HG03558 (cell line): ENCODE measurements around the gene LDLRAD4.
"Not testable (repeated sequence)": the region's sequence is repeated elsewhere in the genome, so short reads cannot be mapped to it uniquely, and the experiment has no call there.

Experiments used
- ATAC-seq: cut with Tn5 transposase; IDR thresholded peaks from one replicate; pipeline ENCODE4 v1.9.1; 2021; ENCODE audit warnings: moderate number of reproducible peaks; ENCODE audit not compliant: unreplicated experiment; ENCODE audit errors: extremely low read depth

LDLRAD4 gene

GRCh38 chr18:13471198-13471845 lies 252.8 kb downstream of the LDLRAD4 start:
- no peak for ATAC-seq

DNA sequence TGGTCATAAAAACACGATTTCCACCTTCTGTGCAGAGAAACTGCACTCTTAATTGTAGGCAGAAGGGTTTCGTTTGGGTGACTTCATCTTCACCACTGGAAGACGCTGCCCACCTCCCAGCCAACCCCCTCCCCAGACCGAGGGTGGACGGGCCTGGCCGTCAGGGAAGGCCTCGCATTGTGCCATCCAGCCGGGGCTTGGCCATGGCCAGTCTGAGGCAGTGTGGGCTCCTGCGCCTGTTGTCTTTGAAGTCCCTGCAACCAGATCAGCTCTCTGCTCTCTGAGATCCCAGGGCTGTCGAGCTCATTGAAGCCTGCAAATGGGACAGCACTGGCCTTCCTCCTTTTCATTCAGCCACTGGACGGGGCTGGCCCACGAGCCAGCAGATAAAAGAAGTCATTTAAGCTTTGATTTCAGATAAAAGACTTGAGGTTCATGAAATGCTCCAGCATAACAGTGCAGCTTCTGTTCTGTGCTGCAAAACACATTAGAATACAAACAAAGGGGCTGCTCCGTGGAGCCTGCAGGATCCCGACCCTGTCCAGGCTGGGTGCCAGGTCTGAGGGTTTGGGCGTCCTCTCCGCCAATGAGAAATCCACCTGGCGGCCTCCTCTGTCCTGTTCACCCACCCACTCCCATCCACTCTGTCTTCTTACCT lies 253.5 kb downstream of the LDLRAD4 start:
- ATAC-seq: no peak

DNA sequence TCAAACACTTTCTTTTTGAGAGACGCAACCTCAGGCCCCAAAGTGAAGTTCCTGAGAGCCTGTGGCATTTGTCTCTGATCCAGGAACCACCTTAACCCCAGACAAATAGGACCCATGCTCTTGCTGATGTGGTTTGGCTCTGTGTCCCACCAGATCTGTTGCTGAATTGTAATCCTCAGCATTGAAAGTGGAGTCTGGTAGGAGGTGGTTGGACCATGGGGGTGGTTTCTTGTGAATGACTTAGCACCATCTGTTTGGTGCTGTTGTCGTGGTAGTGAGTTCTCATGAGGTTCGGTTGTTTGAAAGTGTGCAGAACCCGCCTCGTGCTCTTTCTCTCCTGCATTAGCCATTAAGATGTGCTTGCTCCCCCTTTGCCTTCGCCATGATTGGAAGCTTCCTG lies 255.2 kb downstream of the LDLRAD4 start:
- ATAC-seq: no peak

- ATAC-seq: no peak
Measured at GRCh38 chr18:13474336-13474735, 255.8 kb downstream of the LDLRAD4 start.

GRCh38 chr18:13474907-13475545 lies 256.5 kb downstream of the LDLRAD4 start:
- no peak for ATAC-seq

DNA sequence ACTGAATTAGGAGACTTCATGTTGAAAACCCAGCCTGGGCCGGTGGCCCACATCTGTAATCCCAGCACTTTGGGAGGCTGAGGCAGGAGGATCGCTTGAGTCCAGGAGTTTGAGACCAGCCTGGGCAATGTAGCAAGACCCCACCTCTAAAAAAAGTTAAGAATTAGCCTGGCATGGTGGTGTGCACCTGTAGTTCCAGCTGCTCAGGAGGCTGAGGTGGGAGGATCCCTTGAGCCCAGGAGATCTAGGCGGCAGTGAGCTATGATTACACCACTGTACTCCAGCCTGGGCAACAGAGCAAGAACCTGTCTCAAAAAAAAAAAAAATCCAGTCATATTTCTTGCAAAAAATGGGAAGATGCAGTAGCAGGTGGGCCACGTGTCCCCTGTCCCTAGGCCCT lies 257.8 kb downstream of the LDLRAD4 start:
- ATAC-seq: not testable (repeated sequence)

DNA sequence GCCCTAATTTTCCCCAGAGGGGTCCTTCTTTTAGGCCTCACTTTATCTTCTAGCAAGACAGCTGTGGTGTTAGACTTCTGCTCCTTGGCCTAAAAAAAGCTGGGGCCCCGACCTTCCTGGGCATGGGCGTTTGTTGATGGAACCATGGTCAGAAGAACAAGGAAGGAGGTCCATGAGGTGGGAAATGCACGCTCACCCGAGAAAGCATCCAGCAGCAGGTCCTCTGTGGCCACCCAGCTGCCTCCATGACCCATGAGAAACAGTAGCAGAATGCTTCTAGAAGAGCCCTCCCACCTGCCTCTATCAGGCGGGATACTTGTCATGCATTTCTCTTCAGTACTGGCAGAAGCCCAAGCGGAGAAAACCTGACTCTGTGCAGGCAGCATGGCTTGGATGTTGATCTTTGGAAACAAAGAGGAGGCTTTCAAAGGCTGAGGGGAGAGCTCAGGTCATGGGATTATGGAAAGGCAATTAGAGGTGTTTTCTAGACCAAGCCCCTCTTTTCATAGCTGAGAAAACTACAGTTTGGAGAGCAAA lies 258.7 kb downstream of the LDLRAD4 start:
- no peak for ATAC-seq

DNA sequence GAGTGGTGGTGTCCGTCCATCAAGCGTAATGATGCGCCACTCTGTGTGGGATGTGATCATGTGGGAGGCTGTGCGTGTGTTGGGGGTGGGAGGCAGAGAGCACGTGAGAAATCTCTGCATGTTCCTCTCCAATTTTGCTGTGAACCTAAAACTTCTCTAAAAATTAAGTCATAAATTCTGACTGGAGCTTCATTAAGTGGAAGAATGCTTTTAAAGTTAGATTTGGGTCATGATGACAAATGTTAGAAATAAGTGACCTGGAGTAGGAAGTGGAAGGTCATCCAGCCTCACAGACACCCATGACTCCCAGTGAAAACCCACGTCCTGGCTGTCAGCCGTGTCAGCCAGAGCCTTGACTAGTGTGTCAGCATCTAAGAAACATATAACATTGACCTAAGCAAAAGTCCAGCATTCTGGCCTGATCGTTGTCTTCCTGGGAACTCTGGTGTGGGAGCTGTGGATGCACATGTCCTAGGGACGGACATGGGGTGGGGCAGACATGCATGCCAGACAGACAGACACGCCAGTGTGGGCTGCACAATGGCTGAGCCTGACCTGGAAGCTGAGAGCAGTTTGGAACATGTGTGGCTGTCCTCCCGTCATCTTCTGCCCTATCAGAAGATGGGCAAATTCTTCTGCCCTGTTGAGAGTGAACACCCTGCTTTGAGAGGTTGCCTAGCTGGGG lies 262.2 kb downstream of the LDLRAD4 start:
- ATAC-seq: no peak

- ATAC-seq: no peak
Measured at GRCh38 chr18:13481331-13481730, 262.8 kb downstream of the LDLRAD4 start.

DNA sequence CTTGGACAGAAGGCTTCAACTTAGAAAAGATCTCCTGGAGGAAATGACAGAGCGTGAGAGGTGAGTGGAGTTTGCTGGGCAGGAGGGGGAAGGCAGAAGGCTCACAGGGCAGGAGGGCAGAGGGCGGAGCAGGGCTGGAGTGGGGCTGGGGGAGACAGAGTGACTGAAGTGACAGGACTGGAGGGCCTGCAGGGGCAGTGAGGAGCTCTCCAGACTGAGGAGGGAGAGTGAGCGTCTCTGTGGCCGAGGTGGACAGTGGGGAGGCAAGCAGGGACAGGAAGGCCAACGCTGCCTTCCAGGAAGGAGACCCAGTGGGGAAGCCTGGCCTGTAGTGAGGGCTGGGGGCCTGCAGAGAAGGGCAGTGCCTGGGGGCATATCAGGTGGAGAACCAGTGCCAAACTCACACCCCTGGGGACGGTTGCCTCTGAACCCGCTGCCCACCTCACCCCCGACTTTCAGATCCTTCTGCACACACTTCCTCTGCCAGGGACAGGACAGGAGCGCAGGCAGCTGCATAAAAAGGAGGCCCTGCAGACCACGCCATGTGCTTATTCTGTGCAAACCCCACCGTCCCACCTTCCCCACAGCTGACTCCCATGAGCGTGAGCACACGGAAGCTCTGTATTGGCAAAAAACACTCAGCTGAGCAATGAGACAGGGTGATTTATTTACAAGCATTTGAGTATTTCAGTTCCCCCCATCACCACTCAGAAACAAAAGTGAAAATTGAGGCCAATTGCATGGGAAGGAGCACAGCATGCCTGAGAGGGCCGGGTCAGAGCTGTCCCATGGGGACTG lies 263.5 kb downstream of the LDLRAD4 start:
- ATAC-seq: peak; percentile 81

DNA sequence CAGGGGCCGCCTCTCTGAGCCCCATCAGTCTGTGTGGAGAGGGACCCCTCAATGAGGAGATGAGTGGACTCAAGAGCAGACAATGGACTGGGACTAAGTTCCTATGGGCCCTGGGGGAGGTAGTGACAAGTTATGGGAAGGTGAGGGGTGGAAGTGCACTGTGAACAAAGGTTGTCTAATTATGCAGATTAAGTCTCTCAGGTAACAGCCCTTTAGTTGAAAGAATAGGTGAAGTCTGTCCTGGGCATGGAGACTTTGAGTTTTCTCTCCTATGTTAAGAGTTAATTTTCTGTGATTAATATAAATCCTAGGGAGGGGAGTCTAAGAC lies 264.0 kb downstream of the LDLRAD4 start:
- no peak for ATAC-seq

DNA sequence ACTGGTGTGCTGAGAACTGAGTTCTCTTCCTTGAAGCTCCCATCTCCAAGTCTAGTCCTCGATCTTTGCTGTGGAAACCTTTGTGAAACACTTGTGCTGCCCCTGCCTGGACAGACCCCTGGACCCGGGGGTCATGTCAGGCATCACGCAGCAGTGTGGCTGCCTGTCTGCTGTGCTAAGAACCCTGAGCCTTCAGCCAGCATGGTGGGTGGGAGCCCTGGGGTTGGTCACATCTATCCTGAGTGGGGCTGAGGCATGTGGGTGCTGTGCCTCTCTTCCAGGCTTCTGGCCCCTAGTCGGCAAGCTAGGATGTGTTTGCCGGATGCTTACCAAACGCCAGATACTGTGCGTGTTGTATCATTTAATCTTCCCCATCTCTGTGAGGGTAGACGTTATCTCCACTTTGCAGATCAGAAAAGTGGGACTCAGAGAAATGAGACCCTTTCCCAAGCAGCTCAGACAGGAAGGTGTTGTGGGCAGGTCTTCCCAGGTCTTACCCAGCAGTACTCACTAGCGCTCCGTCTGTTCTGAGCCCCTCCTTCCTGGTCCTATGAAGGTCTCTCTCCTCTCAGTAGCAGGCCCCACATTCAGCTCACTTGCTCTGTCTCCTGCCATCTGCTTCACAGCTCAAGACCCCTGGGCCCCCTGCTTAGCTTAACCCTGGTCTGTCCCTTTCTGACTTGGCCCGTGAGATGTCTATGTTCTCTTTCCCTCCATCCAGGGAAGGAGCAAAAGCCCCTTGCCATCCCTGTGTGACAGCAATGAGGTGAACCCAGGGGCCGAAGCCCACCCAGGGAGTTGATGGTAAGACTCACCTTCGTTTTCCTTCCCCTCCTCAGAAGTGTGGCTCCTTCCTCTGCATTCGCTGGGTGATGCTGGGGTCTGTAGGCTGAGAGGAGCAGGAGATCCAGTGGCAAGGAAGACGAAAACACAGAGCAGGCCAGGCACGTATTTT lies 265.0 kb downstream of the LDLRAD4 start:
- no peak for ATAC-seq

DNA sequence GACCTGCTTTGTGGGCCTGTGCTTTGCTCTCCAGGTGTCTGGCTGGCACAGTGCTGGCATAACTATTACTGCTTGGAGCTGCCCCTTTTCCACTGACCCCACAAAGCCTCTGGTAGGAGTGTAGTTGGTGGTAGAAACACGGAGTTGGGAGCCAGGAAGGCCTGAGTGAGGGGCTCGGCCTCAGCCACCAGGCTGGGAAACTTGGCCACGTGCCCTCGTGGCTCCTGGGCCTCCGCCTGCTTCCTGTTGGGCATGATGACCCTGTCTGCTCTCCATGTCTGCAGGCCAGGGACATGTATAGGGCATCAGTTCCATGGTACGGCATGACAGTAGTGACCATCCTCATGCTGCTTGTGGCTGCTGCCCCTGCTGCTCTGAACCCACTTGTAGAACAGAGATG lies 266.6 kb downstream of the LDLRAD4 start:
- no peak for ATAC-seq

DNA sequence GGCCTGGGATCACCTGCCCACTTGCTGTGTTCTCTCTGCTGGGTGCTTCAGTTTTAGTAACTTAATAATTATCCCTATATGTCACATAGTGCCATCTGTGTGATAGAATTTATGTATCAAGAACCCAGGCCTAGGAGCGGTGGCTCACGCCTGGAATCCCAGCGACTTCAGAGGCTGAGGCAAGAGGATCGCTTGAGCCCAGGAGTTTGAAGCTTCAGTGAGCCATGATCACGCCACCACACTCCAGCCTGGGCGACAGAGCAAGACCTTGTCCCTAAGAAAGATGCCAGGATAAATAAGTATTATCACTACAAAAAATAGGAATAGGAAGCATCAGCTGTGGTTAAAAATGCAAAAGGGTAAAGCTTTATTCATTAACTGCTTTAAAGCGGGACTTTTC lies 267.0 kb downstream of the LDLRAD4 start:
- no peak for ATAC-seq

- ATAC-seq: no peak
Measured at GRCh38 chr18:13486284-13486683, 267.7 kb downstream of the LDLRAD4 start.

DNA sequence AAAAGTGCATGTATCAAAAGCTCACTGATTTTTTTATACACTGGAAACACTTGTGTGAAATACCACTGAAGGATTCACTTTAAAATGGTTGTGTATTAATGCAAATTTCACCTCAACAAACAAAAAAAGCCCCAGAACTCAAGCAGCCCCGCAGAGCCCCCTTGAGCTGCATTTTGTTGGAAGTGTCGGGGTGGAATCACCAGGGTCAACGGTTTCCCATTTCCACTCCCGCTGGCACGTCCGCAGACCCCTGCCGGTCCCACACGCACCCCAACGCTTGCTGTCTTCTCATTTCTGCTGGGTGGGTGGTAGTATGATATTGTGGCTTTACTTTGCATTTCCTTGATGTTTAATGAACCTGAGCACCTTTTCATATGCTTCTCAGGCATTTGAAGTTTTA lies 268.1 kb downstream of the LDLRAD4 start:
- ATAC-seq: no peak

GRCh38 chr18:13487237-13487636 lies 268.7 kb downstream of the LDLRAD4 start:
- no peak for ATAC-seq

DNA sequence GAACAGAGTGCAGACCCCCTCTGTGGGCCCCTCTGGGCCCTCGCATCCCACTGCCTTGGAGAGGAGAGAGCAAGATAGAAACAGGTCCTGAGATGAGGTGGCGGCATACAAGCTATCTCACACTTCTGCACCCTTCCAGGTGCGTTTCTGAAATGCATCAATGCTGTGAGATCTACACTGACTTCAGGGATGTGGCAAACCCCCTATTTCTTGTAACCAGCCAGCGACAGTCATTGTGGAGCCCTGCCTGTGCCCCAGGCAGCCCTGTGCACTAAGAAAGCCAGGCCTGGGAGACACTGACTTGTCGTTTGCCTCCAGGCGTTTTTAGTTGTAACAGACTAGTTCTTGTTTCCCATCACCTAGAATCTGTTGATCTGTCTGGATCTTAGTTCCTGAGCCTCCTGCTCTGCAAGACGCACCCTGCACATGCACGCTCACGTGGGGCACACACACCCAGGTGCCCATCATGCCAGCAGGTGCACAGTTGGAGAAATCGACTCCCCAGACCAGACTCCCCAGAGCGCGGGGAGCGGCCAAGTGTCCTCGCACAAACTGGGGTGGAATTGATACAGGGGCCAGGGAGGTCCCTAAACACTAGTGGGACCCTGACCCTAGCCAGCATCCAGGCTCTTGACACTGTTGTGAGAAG lies 269.8 kb downstream of the LDLRAD4 start:
- no peak for ATAC-seq

DNA sequence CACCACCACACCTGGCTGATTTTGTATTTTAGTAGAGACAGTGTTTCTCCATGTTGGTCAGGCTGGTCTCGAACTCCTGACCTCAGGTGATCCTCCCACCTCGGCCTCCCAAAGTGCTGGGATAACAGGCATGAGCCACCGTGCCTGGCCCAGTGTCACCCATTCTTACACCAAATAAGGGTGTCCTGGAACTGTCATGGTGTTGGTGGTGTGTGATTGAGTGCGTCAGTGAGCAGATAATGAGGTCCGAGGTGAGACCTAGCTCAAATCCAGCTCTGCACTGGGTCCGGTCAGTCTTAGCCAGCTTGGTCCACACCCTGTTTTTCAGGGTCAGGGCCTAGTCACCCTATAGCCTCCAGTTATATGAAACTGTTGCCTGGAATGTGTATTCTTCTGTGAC lies 270.7 kb downstream of the LDLRAD4 start:
- not testable (repeated sequence) for ATAC-seq
